ENCODE measurements around the gene FHOD3. TPM values are rescaled to one million over a fixed set of nuclear protein-coding genes. Genes with fewer than 3 reads are reported as not detected.

The FHOD3 gene
- total and polyA plus RNA-seq, 2 of the 8 experiments (the other 6 are each of a cell fraction or from before 2014, with no cell fraction given): 9.7 to 10.5 TPM

DNA sequence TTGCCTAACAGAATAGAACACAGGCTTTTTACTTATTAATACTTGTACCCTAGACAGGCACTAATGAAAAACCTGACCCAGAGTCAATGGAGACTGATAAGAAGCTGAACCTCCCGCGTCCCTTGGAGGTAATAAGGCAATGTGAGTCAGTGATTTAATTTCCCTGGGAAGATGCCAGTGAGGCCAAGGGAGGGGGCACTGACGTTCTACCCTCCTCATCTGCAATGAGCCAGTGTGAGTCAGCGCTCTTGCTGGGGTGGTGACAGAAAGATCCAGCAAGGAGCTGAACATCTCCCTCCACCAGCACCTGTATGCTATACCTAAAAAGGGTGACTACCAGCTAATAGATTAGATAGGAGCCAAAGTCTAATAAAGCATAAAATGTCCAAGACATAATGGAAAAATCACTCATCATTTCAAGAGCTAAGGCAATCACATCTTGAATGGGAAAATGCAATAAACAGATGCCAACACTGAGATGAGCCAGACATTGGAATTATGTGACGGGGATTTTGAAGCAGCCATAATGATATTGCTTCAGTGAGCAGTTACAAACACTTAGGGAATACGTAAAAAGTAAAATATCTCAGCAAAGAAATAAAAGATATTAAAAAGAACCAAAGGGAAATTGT, 414.4 kb downstream of the FHOD3 start:
- Histone ChIP-seq H3K18ac (ENCODE audit: extremely low read depth, low read length) (no peak overlapping the region), H2AFZ (ENCODE audit: low read length) (no peak overlapping the region), H3K14ac (ENCODE audit: insufficient read length) (no peak overlapping the region), H2BK20ac (ENCODE audit: low read length) (no peak overlapping the region), H2BK5ac (ENCODE audit: low read depth, low read length) (no peak overlapping the region), H3K4me1 (replicated peaks in 1 of 4; ENCODE audit: control insufficient read depth in 3 of 4, insufficient read depth in 4 of 4, low read length in 3 of 4) (no peaks in the 10 kb centered on the region), H3K4me3 (ENCODE audit: extremely low read depth in 1 of 4, insufficient read depth in 2 of 4, low read depth in 3 of 4, low read length in 4 of 4) (no peak overlapping the region), H4K91ac (replicated peaks; ENCODE audit: insufficient read length, low read length) (no peak overlapping the region), H3K79me1 (ENCODE audit: low read depth, low read length) (no peaks in the 10 kb centered on the region), H2AK5ac (ENCODE audit: low read depth, low read length) (no peak overlapping the region), H2BK15ac (ENCODE audit: low read length) (no peak overlapping the region), H4K20me1 (replicated peaks in 1 of 2; ENCODE audit: control insufficient read depth in 1 of 2, insufficient read depth in 2 of 2, low read length in 2 of 2) (no peaks in the 10 kb centered on the region), H3K9me3 (ENCODE audit: insufficient read depth in 2 of 2, low read depth in 1 of 2, low read length in 1 of 2) (no peaks in the 10 kb centered on the region), H4K8ac (ENCODE audit: extremely low read depth, insufficient read depth, low read length) (no peak overlapping the region), H3K23ac (ENCODE audit: insufficient read length) (no peak overlapping the region), H4K5ac (ENCODE audit: insufficient read length, low read depth, low read length) (no peak overlapping the region), H3K9ac (replicated peaks in 1 of 4; ENCODE audit: extremely low read depth in 1 of 4, low read depth in 3 of 4, low read length in 3 of 4) (no peak overlapping the region), H3K56ac (replicated peaks; ENCODE audit: insufficient read length, low read depth, low read length) (no peak overlapping the region), H3K27ac (ENCODE audit: low read depth, low read length) (no peak overlapping the region), H3K79me2 (ENCODE audit: control insufficient read depth in 1 of 2, insufficient read depth in 2 of 2, low read length in 2 of 2) (no peaks in the 10 kb centered on the region), H2BK120ac (replicated peaks; ENCODE audit: low read depth, low read length) (no peak overlapping the region), H3K23me2 (ENCODE audit: low read depth, low read length) (peaks cover 3% of the 10 kb centered on the region; the same call in 1 of the 2 replicates), H3K36me3 (ENCODE audit: control insufficient read depth in 2 of 4, insufficient read depth in 4 of 4, low read length in 3 of 4) (no peaks in the 10 kb centered on the region), H2BK12ac (ENCODE audit: low read depth, low read length) (no peak overlapping the region), H3K4ac (replicated peaks; ENCODE audit: insufficient read length, low read depth, low read length) (no peak overlapping the region), H3K4me2 (ENCODE audit: insufficient read depth in 1 of 2, low read depth in 2 of 2, low read length in 2 of 2) (no peak overlapping the region), H3K27me3 (replicated peaks in 1 of 4; ENCODE audit: control insufficient read depth in 3 of 4, extremely low read depth in 1 of 4, insufficient read depth in 3 of 4, low read length in 3 of 4) (no peaks in the 10 kb centered on the region; a peak in 2 of 7 replicates)
- DNase-seq (ENCODE audit: low read depth in 1 of 2, low spot score in 2 of 2) (no peak), FAIRE-seq (no peak)
- ChIA-PET CTCF (ENCODE audit: partially characterized antibody) (interaction anchor here (0.9 to 4.8 kb wide), 5 partner anchors 18 to 57 kb away, joined by 3 to 19 read pairs (median 4); no protein-coding TSS in a partner anchor), POLR2A (ENCODE audit: partially characterized antibody) (no interaction called here)
- WGBS, 2 experiments (ENCODE audit: extremely low coverage in 1 of 2, insufficient coverage in 1 of 2, insufficient read length in 1 of 2, insufficient replicate concordance in 2 of 2, low coverage in 1 of 2, low lambda C conversion rate in 2 of 2, missing lambda C conversion rate in 1 of 2): 84% methylated on average over 6 of the region's 6 CpGs; no CpG with 5 or more reads in 1 of the 2 experiments
- TF ChIP-seq FOSL1 (IDR thresholded peaks at IDR 0.05; ENCODE audit: insufficient read depth, low read depth, low read length): no peak
- no peak for TF ChIP-seq PHF8 (conservative IDR thresholded peaks at IDR 0.05; ENCODE audit: low read depth, low read length)
- no peak for TF ChIP-seq RXRA (IDR thresholded peaks at IDR 0.05; ENCODE audit: insufficient read depth, low read depth, low read length)
- no peak for TF ChIP-seq JUND (IDR thresholded peaks at IDR 0.05; ENCODE audit: low read length)
